Endodermal cell (in vitro differentiated cells): ENCODE measurements around the gene FOXD4L6. TPM values are rescaled to one million over a fixed set of nuclear protein-coding genes. Genes with fewer than 3 reads are reported as not detected.
A peak's percentile ranks its signal among the peaks of the same experiment; 100 is the strongest.
"Not testable (repeated sequence)": the region's sequence is repeated elsewhere in the genome, so short reads cannot be mapped to it uniquely, and the experiment has no call there.

Experiments
- DNase-seq: peaks from one replicate; pipeline ENCODE4 v3.0.0-alpha.2; 2017
- H3K27ac ChIP-seq: 2 replicates; pipeline ENCODE4 v1.5.1; 2013; ENCODE audit warnings: mild to moderate bottlenecking, low read depth, low read length, moderate library complexity
- H3K27me3 ChIP-seq: 2 replicates; pipeline ENCODE4 v1.6.1; 2013; ENCODE audit warnings: mild to moderate bottlenecking, low read length, moderate library complexity; ENCODE audit not compliant: insufficient read depth, control insufficient read depth, poor library complexity, severe bottlenecking
- H3K36me3 ChIP-seq: 2 replicates; pipeline ENCODE4 v1.7.0; 2013; ENCODE audit warnings: mild to moderate bottlenecking, low read length, moderate library complexity; ENCODE audit not compliant: control insufficient read depth, insufficient read depth
- H3K4me1 ChIP-seq: one replicate; pipeline ENCODE4 v1.7.0; 2013; ENCODE audit warnings: low read length; ENCODE audit not compliant: control insufficient read depth, insufficient read depth
- H3K4me3 ChIP-seq: 2 replicates; pipeline ENCODE4 v1.5.1; 2013; ENCODE audit warnings: mild to moderate bottlenecking, low read length, moderate library complexity
- H3K9ac ChIP-seq: 2 replicates; pipeline ENCODE4 v1.6.1; 2013; ENCODE audit warnings: mild to moderate bottlenecking, low read length, moderate library complexity; ENCODE audit not compliant: poor library complexity, severe bottlenecking; ENCODE audit errors: extremely low read depth
- H3K9me3 ChIP-seq: 2 replicates; pipeline ENCODE4 v1.6.1; 2013; ENCODE audit warnings: mild to moderate bottlenecking, low read length, moderate library complexity; ENCODE audit not compliant: control insufficient read depth
- H3K27ac Mint-ChIP-seq: 2 replicates; pipeline ENCODE4 v1.8.0; 2020; ENCODE audit warnings: mixed read lengths
- H3K27me3 Mint-ChIP-seq: 2 replicates; pipeline ENCODE4 v1.8.0; 2021; ENCODE audit warnings: mild to moderate bottlenecking, mixed read lengths; ENCODE audit not compliant: insufficient read depth
- H3K36me3 Mint-ChIP-seq: 2 replicates; pipeline ENCODE4 v1.8.0; 2020; ENCODE audit warnings: low read depth, mixed read lengths
- H3K4me1 Mint-ChIP-seq: 2 replicates; pipeline ENCODE4 v1.8.0; 2020; ENCODE audit warnings: mixed read lengths
- H3K4me3 Mint-ChIP-seq: 2 replicates; pipeline ENCODE4 v1.8.0; 2020; ENCODE audit warnings: mild to moderate bottlenecking, moderate library complexity, mixed read lengths
- H3K9me3 Mint-ChIP-seq: 2 replicates; pipeline ENCODE4 v1.8.0; 2020; ENCODE audit warnings: mild to moderate bottlenecking, mixed read lengths
- WGBS, 2 experiments: methylation state at CpG; one replicate each; pipeline versions ENCODE4 v1.1.5 to v1.1.7; 2013; ENCODE audit warnings: missing lambda C conversion rate in 2 of 2, mixed read lengths in 1 of 2; ENCODE audit not compliant: insufficient coverage in 1 of 2, insufficient read length in 1 of 2; 5-methylcytosine and 5-hydroxymethylcytosine counted together
- total RNA-seq, 2 donors: library from RNA; stranded (reverse); fragmentation: NEBNext Ultra II Directional in 1 of 2; extraction: Animal tissue kit (Norgen Biotek cat#: 25700) in 1 of 2; gene quantifications; 2 replicates in 1 of 2; 3 replicates in 1 of 2; pipeline ENCODE4 v1.2.1, GENCODE V29; 2021

The FOXD4L6 gene
- total RNA-seq, 2 donors from 2014 or later: not detected

DNA sequence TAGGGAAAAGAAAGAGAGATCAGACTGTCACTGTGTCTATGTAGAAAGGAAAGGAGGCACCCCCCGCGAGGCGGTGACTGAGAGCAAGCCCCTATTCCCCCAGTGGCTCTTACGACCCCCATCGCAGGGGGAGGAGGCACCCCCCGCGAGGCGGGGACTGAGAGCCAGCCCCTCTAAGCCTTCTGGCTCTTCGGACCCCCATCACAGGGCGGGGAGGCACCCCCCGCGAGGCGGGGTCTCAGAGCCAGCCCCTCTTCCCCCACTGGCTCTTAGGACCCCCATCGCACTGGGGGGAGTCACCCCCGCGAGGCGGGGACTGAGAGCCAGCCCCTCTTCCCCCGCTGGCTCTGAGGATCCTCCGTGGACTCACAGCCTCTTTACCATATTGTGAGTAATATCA lies 23.9 kb downstream of the FOXD4L6 start:
- not testable (repeated sequence) for H3K9ac ChIP-seq, H3K9me3 ChIP-seq, H3K4me1 ChIP-seq, H3K36me3 ChIP-seq, H3K36me3 Mint-ChIP-seq, H3K4me1 Mint-ChIP-seq, DNase-seq, H3K27ac Mint-ChIP-seq, H3K9me3 Mint-ChIP-seq, H3K4me3 Mint-ChIP-seq, H3K27ac ChIP-seq, H3K4me3 ChIP-seq
- peaks cover 26% of the 10 kb centered on the region for H3K27me3 Mint-ChIP-seq
- WGBS, 2 experiments: 61% methylated on average over 10 of the region's 19 CpGs; no CpG with 5 or more reads in 1 of the 2 experiments
- H3K27me3 ChIP-seq: peaks cover 33% of the 10 kb centered on the region

DNA sequence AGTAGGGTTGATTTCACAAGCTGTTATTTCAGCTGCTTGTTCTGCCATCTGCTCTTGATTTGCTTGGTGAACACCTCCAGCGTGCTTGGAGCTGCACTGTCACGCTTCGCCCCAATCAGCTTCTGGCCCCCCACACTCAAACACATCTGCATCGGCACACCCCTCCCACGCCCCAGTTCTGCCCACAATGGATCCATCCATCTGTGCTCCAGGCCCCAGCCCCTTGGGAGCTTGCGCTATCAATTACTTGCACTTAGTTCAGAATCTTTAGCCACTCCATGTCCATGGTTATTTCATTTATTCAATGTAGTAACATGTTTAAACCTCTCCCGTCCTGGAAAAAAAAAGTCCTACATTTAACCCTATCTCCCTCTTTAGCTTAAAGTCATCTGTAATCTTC lies 28.0 kb downstream of the FOXD4L6 start:
- WGBS, 2 experiments: 80 to 84% methylated on average over 3 to 4 of the region's 7 CpGs
- Mint-ChIP-seq H3K27me3 (peaks cover 41% of the 10 kb centered on the region), H3K9me3 (peaks cover 17% of the 10 kb centered on the region)
- DNase-seq: peak; percentile 3
- H3K4me1 Mint-ChIP-seq, H3K36me3 ChIP-seq, H3K9me3 ChIP-seq, H3K4me3 ChIP-seq, H3K9ac ChIP-seq, H3K27ac ChIP-seq, H3K4me3 Mint-ChIP-seq, H3K36me3 Mint-ChIP-seq, H3K4me1 ChIP-seq, H3K27ac Mint-ChIP-seq: not testable (repeated sequence)
- peaks cover 11% of the 10 kb centered on the region for H3K27me3 ChIP-seq

DNA sequence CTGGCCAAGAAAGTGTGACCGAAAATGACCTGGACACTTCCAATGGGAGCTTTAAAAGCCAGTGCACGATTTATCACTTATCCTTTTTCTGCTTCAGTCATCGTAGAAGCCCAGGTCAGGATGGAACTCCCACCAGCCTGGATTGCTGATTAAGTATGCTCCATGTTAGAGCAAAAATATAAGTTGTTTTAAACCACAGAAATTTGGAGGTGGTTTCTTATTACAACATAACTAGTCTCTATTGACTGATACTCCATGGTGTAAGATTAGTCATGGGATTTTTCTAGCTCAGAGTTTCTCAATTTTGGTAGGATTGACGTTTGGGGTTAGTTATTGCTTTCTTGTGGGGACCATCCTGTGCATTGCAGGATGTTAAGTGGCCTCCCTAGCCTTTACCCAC lies 29.7 kb downstream of the FOXD4L6 start:
- H3K27ac Mint-ChIP-seq, H3K36me3 ChIP-seq, H3K9me3 ChIP-seq, H3K4me3 Mint-ChIP-seq, H3K36me3 Mint-ChIP-seq, H3K27ac ChIP-seq, H3K4me3 ChIP-seq, H3K9ac ChIP-seq, H3K4me1 ChIP-seq, H3K4me1 Mint-ChIP-seq, H3K27me3 ChIP-seq: not testable (repeated sequence)
- Mint-ChIP-seq H3K27me3 (peaks cover 43% of the 10 kb centered on the region), H3K9me3 (peaks cover 17% of the 10 kb centered on the region)
- 66 to 90% methylated on average over 2 to 3 of the region's 4 CpGs for WGBS, 2 experiments
- peak; percentile 9 for DNase-seq

GRCh38 chr9:41095060-41095459 lies 33.4 kb downstream of the FOXD4L6 start:
- not testable (repeated sequence) for H3K4me3 Mint-ChIP-seq

GRCh38 chr9:41094010-41094773 lies 34.3 kb downstream of the FOXD4L6 start:
- WGBS, 2 experiments: 100% methylated on average over 1 of the region's 9 CpGs; no CpG with 5 or more reads in 1 of the 2 experiments
- not testable (repeated sequence) for DNase-seq, H3K4me3 Mint-ChIP-seq, H3K4me1 ChIP-seq, H3K27ac Mint-ChIP-seq, H3K4me3 ChIP-seq, H3K9ac ChIP-seq, H3K27me3 ChIP-seq, H3K36me3 Mint-ChIP-seq, H3K4me1 Mint-ChIP-seq, H3K27ac ChIP-seq, H3K36me3 ChIP-seq, H3K9me3 ChIP-seq
- H3K27me3 Mint-ChIP-seq: peaks cover 43% of the 10 kb centered on the region
- peaks cover 16% of the 10 kb centered on the region for H3K9me3 Mint-ChIP-seq

More at GRCh38 chr9:41095060-41095459, 33.4 kb downstream of the FOXD4L6 start:
- not testable (repeated sequence) for H3K4me1 Mint-ChIP-seq, H3K27me3 ChIP-seq, DNase-seq, H3K27ac Mint-ChIP-seq, H3K9ac ChIP-seq, H3K4me1 ChIP-seq, H3K9me3 ChIP-seq, H3K36me3 Mint-ChIP-seq, H3K4me3 ChIP-seq, H3K36me3 ChIP-seq, H3K27ac ChIP-seq
- H3K27me3 Mint-ChIP-seq: peaks cover 39% of the 10 kb centered on the region
- H3K9me3 Mint-ChIP-seq: peaks cover 16% of the 10 kb centered on the region
- 76% methylated on average over 1 of the region's 2 CpGs; no CpG with 5 or more reads in 1 of the 2 experiments for WGBS, 2 experiments

GRCh38 chr9:41090922-41091321 lies 37.6 kb downstream of the FOXD4L6 start:
- not testable (repeated sequence) for H3K27ac Mint-ChIP-seq, DNase-seq, H3K9me3 Mint-ChIP-seq, H3K9ac ChIP-seq, H3K4me1 Mint-ChIP-seq, H3K4me3 ChIP-seq, H3K4me1 ChIP-seq, H3K36me3 ChIP-seq, H3K27ac ChIP-seq, H3K36me3 Mint-ChIP-seq, H3K4me3 Mint-ChIP-seq, H3K9me3 ChIP-seq
- peaks cover 24% of the 10 kb centered on the region for H3K27me3 ChIP-seq
- H3K27me3 Mint-ChIP-seq: peaks cover 46% of the 10 kb centered on the region

DNA sequence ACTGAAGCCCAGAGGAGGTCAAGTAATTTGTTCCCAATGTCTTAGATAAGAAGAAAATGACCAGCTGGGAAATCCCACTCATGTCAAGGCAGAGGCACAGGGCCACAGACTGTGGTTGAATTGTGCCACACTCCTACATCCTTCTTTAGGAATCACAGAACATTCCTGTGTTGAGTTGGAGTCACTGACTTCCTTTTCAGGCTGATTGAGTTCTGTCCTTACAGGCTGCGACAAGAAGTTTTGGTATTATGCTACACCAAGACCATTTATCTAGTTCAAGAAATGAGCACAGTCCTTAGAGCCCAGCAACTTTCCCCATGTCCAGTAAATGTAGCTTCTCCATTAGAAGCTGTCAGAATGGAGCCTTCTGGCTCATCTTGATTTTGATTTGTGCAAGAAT lies 38.1 kb downstream of the FOXD4L6 start:
- not testable (repeated sequence) for H3K36me3 Mint-ChIP-seq, H3K9me3 Mint-ChIP-seq, DNase-seq, H3K9ac ChIP-seq, H3K4me3 Mint-ChIP-seq, H3K27ac ChIP-seq, H3K9me3 ChIP-seq, H3K27ac Mint-ChIP-seq, H3K4me1 ChIP-seq, H3K36me3 ChIP-seq, H3K4me3 ChIP-seq, H3K4me1 Mint-ChIP-seq
- H3K27me3 ChIP-seq: peaks cover 29% of the 10 kb centered on the region
- H3K27me3 Mint-ChIP-seq: peaks cover 52% of the 10 kb centered on the region
- 63% methylated on average over 1 of the region's 1 CpG; no CpG with 5 or more reads in 1 of the 2 experiments for WGBS, 2 experiments
